GM12878 (cell line): Measurements from ENCODE around the gene CDCA8.

Source experiments
- ASH2L ChIP-seq: fragments of 300-600, 200-600 bp; sonication (generic); IDR thresholded peaks from 2 replicates; pipeline ENCODE4 v1.6.1; 2017; ENCODE audit warnings: low read depth, mild to moderate bottlenecking, borderline replicate concordance
- BCL3 ChIP-seq: IDR thresholded peaks from 2 replicates; pipeline ENCODE4 v1.6.1; 2011; ENCODE audit warnings: borderline replicate concordance, low read depth, mild to moderate bottlenecking, moderate library complexity, low read length; ENCODE audit not compliant: insufficient read depth, poor library complexity, severe bottlenecking
- BRCA1 ChIP-seq: IDR thresholded peaks from 2 replicates; pipeline ENCODE4 v1.6.1; 2011; ENCODE audit warnings: low read depth, low read length, improper control_type of control experiment
- FOXM1 ChIP-seq: IDR thresholded peaks from 2 replicates; pipeline ENCODE4 v1.6.1; 2012; ENCODE audit warnings: low read depth, mild to moderate bottlenecking, inconsistent platforms, low read length, moderate library complexity
- MYC ChIP-seq: IDR thresholded peaks from 2 replicates; pipeline ENCODE4 v1.6.1; 2011; ENCODE audit warnings: mild to moderate bottlenecking, low read length, moderate library complexity, inconsistent platforms; ENCODE audit not compliant: insufficient read depth, insufficient replicate concordance, insufficient read length, severe bottlenecking
- NFYB ChIP-seq: IDR thresholded peaks from 2 replicates; pipeline ENCODE4 v1.6.1; 2011; ENCODE audit warnings: low read depth, mild to moderate bottlenecking, low read length, improper control_type of control experiment, moderate library complexity; ENCODE audit not compliant: insufficient read depth
- POLR2AphosphoS5 ChIP-seq: IDR thresholded peaks from 2 replicates; pipeline ENCODE4 v1.6.1; 2011; ENCODE audit warnings: mild to moderate bottlenecking, low read length, inconsistent platforms
- SIX5 ChIP-seq: IDR thresholded peaks from 2 replicates; pipeline ENCODE4 v1.6.1; 2011; ENCODE audit warnings: mild to moderate bottlenecking, low read depth, low read length, moderate library complexity; ENCODE audit not compliant: severe bottlenecking
- SREBF2 ChIP-seq: IDR thresholded peaks from 2 replicates; pipeline ENCODE4 v1.6.1; 2012; ENCODE audit warnings: mild to moderate bottlenecking, low read length
- TBL1XR1 ChIP-seq: IDR thresholded peaks from 2 replicates; pipeline ENCODE4 v1.6.1; 2012; ENCODE audit warnings: low read depth, low read length, improper control_type of control experiment
- TF ChIP-seq, protein P1 (sequence below), 3 experiments: IDR thresholded peaks in 2 of 3; conservative IDR thresholded peaks in 1 of 3; 2 replicates each; pipeline ENCODE4 v1.5.1; 2011; ENCODE audit warnings: low read depth in 3 of 3, low read length in 3 of 3, mild to moderate bottlenecking in 3 of 3, control low read depth in 2 of 3, moderate library complexity in 2 of 3, inconsistent platforms in 1 of 3, mixed read lengths in 1 of 3; ENCODE audit not compliant: control insufficient read depth in 2 of 3, insufficient read depth in 1 of 3; ENCODE audit errors: extremely low read depth in 1 of 3
- TF ChIP-seq, protein P2 (sequence below): fragments of 450-650 bp; IDR thresholded peaks from 2 replicates; pipeline ENCODE4 v1.6.1; 2017; ENCODE audit warnings: mild to moderate bottlenecking
- TF ChIP-seq, protein P3 (sequence below): IDR thresholded peaks from 2 replicates; pipeline ENCODE4 v1.6.1; 2011; ENCODE audit warnings: borderline replicate concordance, low read depth, mild to moderate bottlenecking, moderate library complexity, mixed read lengths, low read length; ENCODE audit not compliant: insufficient read depth; ENCODE audit errors: extremely low read length

- TF ChIP-seq, protein P1, sequence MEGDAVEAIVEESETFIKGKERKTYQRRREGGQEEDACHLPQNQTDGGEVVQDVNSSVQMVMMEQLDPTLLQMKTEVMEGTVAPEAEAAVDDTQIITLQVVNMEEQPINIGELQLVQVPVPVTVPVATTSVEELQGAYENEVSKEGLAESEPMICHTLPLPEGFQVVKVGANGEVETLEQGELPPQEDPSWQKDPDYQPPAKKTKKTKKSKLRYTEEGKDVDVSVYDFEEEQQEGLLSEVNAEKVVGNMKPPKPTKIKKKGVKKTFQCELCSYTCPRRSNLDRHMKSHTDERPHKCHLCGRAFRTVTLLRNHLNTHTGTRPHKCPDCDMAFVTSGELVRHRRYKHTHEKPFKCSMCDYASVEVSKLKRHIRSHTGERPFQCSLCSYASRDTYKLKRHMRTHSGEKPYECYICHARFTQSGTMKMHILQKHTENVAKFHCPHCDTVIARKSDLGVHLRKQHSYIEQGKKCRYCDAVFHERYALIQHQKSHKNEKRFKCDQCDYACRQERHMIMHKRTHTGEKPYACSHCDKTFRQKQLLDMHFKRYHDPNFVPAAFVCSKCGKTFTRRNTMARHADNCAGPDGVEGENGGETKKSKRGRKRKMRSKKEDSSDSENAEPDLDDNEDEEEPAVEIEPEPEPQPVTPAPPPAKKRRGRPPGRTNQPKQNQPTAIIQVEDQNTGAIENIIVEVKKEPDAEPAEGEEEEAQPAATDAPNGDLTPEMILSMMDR (IDR thresholded peaks at IDR 0.05 in 2 of 3, conservative IDR thresholded peaks at IDR 0.05 in 1 of 3; ENCODE audit: control insufficient read depth in 2 of 3, extremely low read depth in 1 of 3, insufficient read depth in 1 of 3, low read depth in 3 of 3, low read length in 3 of 3) = no peak
- TF ChIP-seq BCL3 (no peak), POLR2AphosphoS5 (no peak), ASH2L (no peak), NFYB (no peak), TBL1XR1 (no peak), BRCA1 (no peak), SIX5 (no peak), FOXM1 (no peak), MYC (no peak), SREBF2 (no peak)
- TF ChIP-seq, protein P2, sequence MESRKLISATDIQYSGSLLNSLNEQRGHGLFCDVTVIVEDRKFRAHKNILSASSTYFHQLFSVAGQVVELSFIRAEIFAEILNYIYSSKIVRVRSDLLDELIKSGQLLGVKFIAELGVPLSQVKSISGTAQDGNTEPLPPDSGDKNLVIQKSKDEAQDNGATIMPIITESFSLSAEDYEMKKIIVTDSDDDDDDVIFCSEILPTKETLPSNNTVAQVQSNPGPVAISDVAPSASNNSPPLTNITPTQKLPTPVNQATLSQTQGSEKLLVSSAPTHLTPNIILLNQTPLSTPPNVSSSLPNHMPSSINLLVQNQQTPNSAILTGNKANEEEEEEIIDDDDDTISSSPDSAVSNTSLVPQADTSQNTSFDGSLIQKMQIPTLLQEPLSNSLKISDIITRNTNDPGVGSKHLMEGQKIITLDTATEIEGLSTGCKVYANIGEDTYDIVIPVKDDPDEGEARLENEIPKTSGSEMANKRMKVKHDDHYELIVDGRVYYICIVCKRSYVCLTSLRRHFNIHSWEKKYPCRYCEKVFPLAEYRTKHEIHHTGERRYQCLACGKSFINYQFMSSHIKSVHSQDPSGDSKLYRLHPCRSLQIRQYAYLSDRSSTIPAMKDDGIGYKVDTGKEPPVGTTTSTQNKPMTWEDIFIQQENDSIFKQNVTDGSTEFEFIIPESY = no peak
- TF ChIP-seq, protein P3, sequence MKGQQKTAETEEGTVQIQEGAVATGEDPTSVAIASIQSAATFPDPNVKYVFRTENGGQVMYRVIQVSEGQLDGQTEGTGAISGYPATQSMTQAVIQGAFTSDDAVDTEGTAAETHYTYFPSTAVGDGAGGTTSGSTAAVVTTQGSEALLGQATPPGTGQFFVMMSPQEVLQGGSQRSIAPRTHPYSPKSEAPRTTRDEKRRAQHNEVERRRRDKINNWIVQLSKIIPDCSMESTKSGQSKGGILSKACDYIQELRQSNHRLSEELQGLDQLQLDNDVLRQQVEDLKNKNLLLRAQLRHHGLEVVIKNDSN = no peak
Measured at GRCh38 chr1:37718901-37719571, 26.7 kb downstream of the CDCA8 start.
